D721Med (cell line): ENCODE results near the gene HOXC13.

Experiments used
- DNase-seq: peaks from one replicate; pipeline ENCODE4 v3.0.0; 2011; ENCODE audit warnings: low spot score; ENCODE audit not compliant: insufficient read length
- FAIRE-seq: peaks from 2 replicates; lab custom pipeline; 2011; peaks lifted over from hg19 to GRCh38; lab: Jason Lieb, UNC
- TF ChIP-seq, protein P1 (sequence below): IDR thresholded peaks from 2 replicates; pipeline ENCODE4 v1.5.1; 2012; ENCODE audit warnings: mild to moderate bottlenecking, control low read depth; ENCODE audit not compliant: insufficient read depth; ENCODE audit errors: missing control alignments

HOXC13 gene

DNA sequence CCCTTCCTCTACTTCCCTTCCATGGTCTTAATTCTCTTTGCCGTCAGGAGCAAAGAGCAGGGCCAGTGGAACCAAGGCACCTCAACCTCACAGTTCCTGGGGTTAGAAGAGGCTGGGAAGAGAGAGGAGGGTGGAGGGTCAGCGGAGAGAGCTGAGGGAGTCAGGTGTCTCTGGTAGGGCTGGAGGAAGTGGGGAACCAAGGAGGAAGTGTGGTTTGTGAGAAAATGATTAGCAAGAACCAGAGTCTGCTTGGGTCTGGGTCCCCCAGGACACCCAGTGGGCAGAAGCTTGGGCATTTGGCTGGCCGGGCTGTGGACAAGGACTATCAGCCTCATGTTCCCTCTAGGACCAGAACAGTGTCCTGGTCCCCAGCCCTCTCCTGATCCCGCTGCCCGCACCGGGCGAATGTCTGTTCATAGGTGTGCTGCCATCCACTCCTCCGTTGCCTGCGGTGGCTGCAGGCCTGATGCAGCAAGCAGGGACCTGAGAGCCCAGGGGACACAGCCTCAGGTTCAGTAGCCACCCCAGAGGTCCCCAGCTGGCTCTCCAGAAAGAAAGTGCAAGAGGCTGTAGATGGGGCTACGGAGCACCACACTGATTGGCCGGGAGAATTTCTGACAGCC, 18.4 kb downstream of the HOXC13 start:
- no peak for DNase-seq
- FAIRE-seq, result no peak
- TF ChIP-seq, protein P1, sequence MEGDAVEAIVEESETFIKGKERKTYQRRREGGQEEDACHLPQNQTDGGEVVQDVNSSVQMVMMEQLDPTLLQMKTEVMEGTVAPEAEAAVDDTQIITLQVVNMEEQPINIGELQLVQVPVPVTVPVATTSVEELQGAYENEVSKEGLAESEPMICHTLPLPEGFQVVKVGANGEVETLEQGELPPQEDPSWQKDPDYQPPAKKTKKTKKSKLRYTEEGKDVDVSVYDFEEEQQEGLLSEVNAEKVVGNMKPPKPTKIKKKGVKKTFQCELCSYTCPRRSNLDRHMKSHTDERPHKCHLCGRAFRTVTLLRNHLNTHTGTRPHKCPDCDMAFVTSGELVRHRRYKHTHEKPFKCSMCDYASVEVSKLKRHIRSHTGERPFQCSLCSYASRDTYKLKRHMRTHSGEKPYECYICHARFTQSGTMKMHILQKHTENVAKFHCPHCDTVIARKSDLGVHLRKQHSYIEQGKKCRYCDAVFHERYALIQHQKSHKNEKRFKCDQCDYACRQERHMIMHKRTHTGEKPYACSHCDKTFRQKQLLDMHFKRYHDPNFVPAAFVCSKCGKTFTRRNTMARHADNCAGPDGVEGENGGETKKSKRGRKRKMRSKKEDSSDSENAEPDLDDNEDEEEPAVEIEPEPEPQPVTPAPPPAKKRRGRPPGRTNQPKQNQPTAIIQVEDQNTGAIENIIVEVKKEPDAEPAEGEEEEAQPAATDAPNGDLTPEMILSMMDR, result no peak

- FAIRE-seq (no peak), DNase-seq (no peak)
- TF ChIP-seq, protein P1, result no peak
These were observed 19.5 kb downstream of the HOXC13 start for GRCh38 chr12:53958128-53958527.

DNA sequence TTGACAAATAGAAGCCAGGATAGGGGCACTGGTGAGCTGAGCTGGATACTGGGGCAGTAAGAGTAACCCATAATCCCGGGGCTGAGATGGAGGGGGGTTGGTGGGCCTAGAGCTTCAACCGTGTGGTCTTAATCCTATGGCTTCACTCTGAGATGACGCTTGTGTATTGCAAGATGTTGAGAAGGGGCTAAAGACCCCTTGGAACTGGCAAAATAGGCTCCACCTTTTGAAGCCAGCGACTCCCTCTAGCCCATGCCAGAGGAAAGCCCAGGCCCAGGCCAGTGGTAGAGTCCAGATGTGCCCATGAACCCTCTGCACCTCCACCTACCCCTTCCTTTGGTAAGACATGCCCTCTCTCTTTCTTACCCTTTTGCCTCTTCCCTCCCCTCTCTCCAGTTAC, 20.7 kb downstream of the HOXC13 start:
- no peak for FAIRE-seq
- TF ChIP-seq, protein P1, result no peak

DNA sequence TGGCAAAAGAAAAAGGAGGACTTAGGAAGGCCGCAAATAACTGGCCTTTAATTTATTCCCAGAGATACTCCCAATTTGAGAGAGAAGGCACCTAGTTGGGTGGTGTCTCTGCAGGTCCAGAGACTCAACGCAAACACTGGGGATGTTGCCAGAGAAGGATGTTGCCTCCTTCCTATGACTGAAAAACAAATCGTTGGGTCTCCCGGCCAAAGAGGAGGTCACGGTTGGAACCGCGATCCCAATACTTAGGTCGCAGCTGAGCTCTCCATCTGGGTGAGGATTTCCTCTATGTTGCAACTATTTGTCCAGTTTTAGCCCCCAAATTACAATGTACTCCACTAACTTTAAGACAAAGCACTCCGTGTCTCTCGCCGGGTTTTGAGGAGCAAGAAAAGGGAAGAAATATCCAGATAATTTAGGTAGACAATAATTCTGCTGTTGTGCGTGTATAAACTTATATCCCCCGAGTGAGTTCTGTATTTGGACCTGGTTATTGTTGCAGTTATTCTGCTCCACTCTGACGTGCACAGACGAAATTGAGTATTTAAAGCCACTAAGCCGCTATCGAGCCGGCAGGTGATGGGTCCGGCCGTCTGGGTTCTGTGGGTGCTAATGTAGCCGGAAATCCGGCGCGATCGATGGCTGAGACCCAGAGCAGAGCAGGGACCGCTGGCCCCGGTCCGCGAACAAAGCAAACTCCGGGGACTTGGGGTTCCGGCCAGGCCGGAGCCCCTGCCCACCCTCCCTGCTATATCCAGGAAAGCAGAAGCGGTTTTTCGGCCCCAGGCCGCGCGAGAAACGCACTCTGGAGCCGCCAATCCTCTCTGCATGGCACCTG, 21.8 kb downstream of the HOXC13 start:
- FAIRE-seq, result no peak
- TF ChIP-seq, protein P1, result no peak
- DNase-seq, result no peak

More for the DNA sequence above, 20.7 kb downstream of the HOXC13 start:
- no peak for DNase-seq

GRCh38 chr12:53961025-53961761, 22.6 kb downstream of the HOXC13 start:
- TF ChIP-seq, protein P1, result no peak
- no peak for DNase-seq
- no peak for FAIRE-seq

DNA sequence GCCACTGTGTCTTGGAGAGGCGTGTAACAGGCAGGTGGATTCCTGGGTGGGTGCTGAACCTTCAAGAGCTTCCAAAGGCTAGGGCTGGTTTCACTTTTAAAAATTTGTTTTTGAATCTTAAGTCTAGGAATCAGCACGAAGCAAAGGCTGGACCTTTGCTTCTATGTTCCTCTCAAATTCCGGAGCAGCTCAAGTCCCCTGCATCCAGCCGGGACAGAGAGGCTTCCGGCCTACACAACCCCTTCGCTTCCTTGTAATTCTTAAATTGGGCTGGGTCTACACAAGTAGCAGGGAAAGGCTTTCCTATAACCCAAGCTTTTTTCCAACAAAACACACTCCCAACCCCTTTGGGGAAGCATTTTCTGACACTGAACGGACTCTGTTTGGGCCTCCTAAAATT, 24.4 kb downstream of the HOXC13 start:
- TF ChIP-seq, protein P1, result no peak
- no peak for FAIRE-seq
- DNase-seq, result no peak
